H1 (cell line): ENCODE data around the gene TCERG1L. TPM values are rescaled to one million over a fixed set of nuclear protein-coding genes. Genes with fewer than 3 reads are reported as not detected.
A peak's percentile ranks its signal among the peaks of the same experiment; 100 is the strongest.

Experiments used
- CTCF ChIA-PET: fragments of 300-600 bp; sonication (Branson Sonifier 250); formaldehyde crosslinking; loops from one replicate; lab custom pipeline; 2021; ENCODE audit not compliant: partially characterized antibody; lab: Charles Lee
- POLR2A ChIA-PET: fragments of 300-600 bp; sonication (Branson Sonifier 250); formaldehyde crosslinking; loops from one replicate; lab custom pipeline; 2021; ENCODE audit warnings: inconsistent platforms; ENCODE audit not compliant: partially characterized antibody; lab: Charles Lee
- DNase-seq, 2 experiments: peaks; one replicate each; pipeline versions ENCODE4 v3.0.0 to v3.0.0-alpha.2; 2010 to 2022; ENCODE audit warnings: low spot score in 2 of 2, low read depth in 1 of 2, mixed read lengths in 1 of 2
- FAIRE-seq: peaks from 2 replicates; lab custom pipeline; 2011; peaks lifted over from hg19 to GRCh38; lab: Jason Lieb, UNC
- H2AFZ ChIP-seq: 2 replicates; pipeline ENCODE4 v1.8.1; 2012; ENCODE audit warnings: low read length, inconsistent platforms
- H2AK5ac ChIP-seq: 2 replicates; pipeline ENCODE4 v1.6.1; 2013; ENCODE audit warnings: low read depth, low read length
- H2BK120ac ChIP-seq: replicated peaks from 2 replicates; pipeline ENCODE3; 2013; ENCODE audit warnings: low read depth, low read length, inconsistent platforms
- H2BK12ac ChIP-seq: 2 replicates; pipeline ENCODE4 v1.6.1; 2013; ENCODE audit warnings: low read depth, low read length
- H2BK15ac ChIP-seq: 2 replicates; pipeline ENCODE4 v1.6.1; 2013; ENCODE audit warnings: low read length
- H2BK20ac ChIP-seq: 2 replicates; pipeline ENCODE4 v1.6.1; 2013; ENCODE audit warnings: low read length
- H2BK5ac ChIP-seq: 2 replicates; pipeline ENCODE4 v1.6.1; 2013; ENCODE audit warnings: low read depth, low read length
- H3K14ac ChIP-seq: 2 replicates; pipeline ENCODE4 v1.6.1; 2013; ENCODE audit warnings: inconsistent platforms; ENCODE audit not compliant: insufficient read length
- H3K18ac ChIP-seq: 2 replicates; pipeline ENCODE4 v1.6.1; 2013; ENCODE audit warnings: low read length; ENCODE audit errors: extremely low read depth
- H3K23ac ChIP-seq: 2 replicates; pipeline ENCODE4 v1.6.1; 2013; ENCODE audit warnings: inconsistent platforms; ENCODE audit not compliant: insufficient read length
- H3K23me2 ChIP-seq: 2 replicates; pipeline ENCODE4 v1.6.1; 2013; ENCODE audit warnings: low read depth, low read length
- H3K27ac ChIP-seq: 2 replicates; pipeline ENCODE4 v1.6.1; 2011; ENCODE audit warnings: low read depth, low read length, inconsistent platforms
- H3K27me3 ChIP-seq, 4 experiments: replicated peaks in 1 of 4; 1 replicate in 1 of 4; 2 replicates in 3 of 4; pipeline versions ENCODE4 v1.6.1 to v1.8.1; 2011 to 2013; ENCODE audit warnings: low read length in 3 of 4, mild to moderate bottlenecking in 3 of 4, inconsistent platforms in 2 of 4, mixed read lengths in 2 of 4, moderate library complexity in 1 of 4; ENCODE audit not compliant: control insufficient read depth in 3 of 4, insufficient read depth in 3 of 4; ENCODE audit errors: extremely low read depth in 1 of 4
- H3K36me3 ChIP-seq, 4 experiments: 2 replicates each; pipeline versions ENCODE4 v1.6.1 to v1.8.1; 2011 to 2013; ENCODE audit warnings: mild to moderate bottlenecking in 4 of 4, low read length in 3 of 4, moderate library complexity in 2 of 4, control low read depth in 1 of 4, inconsistent platforms in 1 of 4; ENCODE audit not compliant: insufficient read depth in 4 of 4, control insufficient read depth in 2 of 4
- H3K4ac ChIP-seq: replicated peaks from 2 replicates; pipeline ENCODE3; 2013; ENCODE audit warnings: low read length, low read depth, mixed read lengths, inconsistent platforms; ENCODE audit not compliant: insufficient read length
- H3K4me1 ChIP-seq, 4 experiments: replicated peaks in 1 of 4; 1 replicate in 1 of 4; 2 replicates in 3 of 4; pipeline versions ENCODE4 v1.6.1 to v1.8.1; 2011 to 2013; ENCODE audit warnings: low read length in 3 of 4, inconsistent platforms in 2 of 4, mixed read lengths in 1 of 4; ENCODE audit not compliant: insufficient read depth in 4 of 4, control insufficient read depth in 3 of 4
- H3K4me2 ChIP-seq, 2 experiments: 2 replicates each; pipeline versions ENCODE4 v1.6.1 to v1.8.1; 2011 to 2013; ENCODE audit warnings: low read depth in 2 of 2, low read length in 2 of 2, control low read depth in 1 of 2, inconsistent platforms in 1 of 2, mild to moderate bottlenecking in 1 of 2; ENCODE audit not compliant: insufficient read depth in 1 of 2
- H3K4me3 ChIP-seq, 4 experiments: fragments of 200-600, 300-600 bp in 1 of 4; sonication (generic), shearing (Covaris generic), sonication (Bioruptor Twin) in 1 of 4; 2 replicates each; pipeline versions ENCODE4 v1.5.1 to v1.8.1; 2011 to 2016; ENCODE audit warnings: low read length in 4 of 4, low read depth in 3 of 4, control low read depth in 2 of 4, inconsistent platforms in 2 of 4, mild to moderate bottlenecking in 2 of 4, mixed read lengths in 1 of 4, moderate library complexity in 1 of 4; ENCODE audit not compliant: insufficient read depth in 2 of 4; ENCODE audit errors: extremely low read depth in 1 of 4
- H3K56ac ChIP-seq: replicated peaks from 2 replicates; pipeline ENCODE3; 2013; ENCODE audit warnings: low read depth, mild to moderate bottlenecking, mixed read lengths, low read length, inconsistent platforms; ENCODE audit not compliant: insufficient read length
- H3K79me1 ChIP-seq: 2 replicates; pipeline ENCODE4 v1.6.1; 2013; ENCODE audit warnings: low read depth, low read length, control low read depth
- H3K79me2 ChIP-seq, 2 experiments: 2 replicates each; pipeline versions ENCODE4 v1.6.1 to v1.8.1; 2012 to 2013; ENCODE audit warnings: low read length in 2 of 2, mild to moderate bottlenecking in 2 of 2, inconsistent platforms in 1 of 2; ENCODE audit not compliant: insufficient read depth in 2 of 2, control insufficient read depth in 1 of 2
- H3K9ac ChIP-seq, 4 experiments: replicated peaks in 1 of 4; 1 replicate in 1 of 4; 2 replicates in 3 of 4; pipeline versions ENCODE4 v1.6.1 to v1.8.1; 2011 to 2013; ENCODE audit warnings: low read depth in 3 of 4, low read length in 3 of 4, control low read depth in 2 of 4, mild to moderate bottlenecking in 2 of 4, moderate library complexity in 2 of 4, inconsistent platforms in 1 of 4; ENCODE audit errors: extremely low read depth in 1 of 4
- H3K9me3 ChIP-seq, 2 experiments: 2 replicates each; pipeline versions ENCODE4 v1.6.1 to v1.8.1; 2012 to 2013; ENCODE audit warnings: mild to moderate bottlenecking in 2 of 2, moderate library complexity in 2 of 2, control low read depth in 1 of 2, inconsistent platforms in 1 of 2, low read depth in 1 of 2, low read length in 1 of 2, mixed read lengths in 1 of 2; ENCODE audit not compliant: insufficient read depth in 2 of 2
- H4K20me1 ChIP-seq, 2 experiments: replicated peaks in 1 of 2; 2 replicates each; pipeline versions ENCODE3 to v1.8.1; 2011 to 2013; ENCODE audit warnings: inconsistent platforms in 2 of 2, low read length in 2 of 2, mild to moderate bottlenecking in 1 of 2; ENCODE audit not compliant: insufficient read depth in 2 of 2, control insufficient read depth in 1 of 2
- H4K5ac ChIP-seq: 2 replicates; pipeline ENCODE4 v1.6.1; 2013; ENCODE audit warnings: low read length, low read depth, mixed read lengths, inconsistent platforms; ENCODE audit not compliant: insufficient read length
- H4K8ac ChIP-seq: 2 replicates; pipeline ENCODE4 v1.8.0; 2013; ENCODE audit warnings: mild to moderate bottlenecking, moderate library complexity, low read length, inconsistent platforms; ENCODE audit not compliant: insufficient read depth; ENCODE audit errors: extremely low read depth
- H4K91ac ChIP-seq: replicated peaks from 2 replicates; pipeline ENCODE3; 2013; ENCODE audit warnings: low read length, mixed read lengths, inconsistent platforms; ENCODE audit not compliant: insufficient read length
- POLR2AphosphoS5 ChIP-seq: IDR thresholded peaks from 2 replicates; pipeline ENCODE4 v1.6.1; 2011; ENCODE audit warnings: low read depth, low read length
- WGBS, 2 experiments: shearing (Covaris generic) in 1 of 2; methylation state at CpG; one replicate each; pipeline versions ENCODE4 v1.1.6 to v1.1.7; 2013 to 2015; ENCODE audit warnings: low lambda C conversion rate in 2 of 2, mixed read lengths in 2 of 2, inconsistent platforms in 1 of 2, low coverage in 1 of 2, missing lambda C conversion rate in 1 of 2; ENCODE audit not compliant: insufficient replicate concordance in 2 of 2, insufficient coverage in 1 of 2, insufficient read length in 1 of 2; ENCODE audit errors: extremely low coverage in 1 of 2, missing lambda C conversion rate in 1 of 2; 5-methylcytosine and 5-hydroxymethylcytosine counted together
- polyA plus RNA-seq, 7 experiments: library from polyadenylated mRNA; depleted of rRNA in 3 of 7; stranded (reverse) in 5 of 7; unstranded in 2 of 7; fragments of >200 nt in 5 of 7; fragments of 200-250 nt in 2 of 7; gene quantifications; 1 replicate in 5 of 7; 2 replicates in 1 of 7; 4 replicates in 1 of 7; pipeline versions ENCODE4 v1.2.1 to v1.2.3, GENCODE V29; 2011 to 2013; ENCODE audit warnings: missing spikeins in 2 of 7, mixed read lengths in 2 of 7
- total RNA-seq: library from RNA; stranded (reverse); fragmentation: NEBNext Ultra II Directional; extraction: Animal tissue kit (Norgen Biotek cat#: 25700); gene quantifications from 2 replicates; pipeline ENCODE4 v1.2.1, GENCODE V29; 2021

The TCERG1L gene
- total and polyA plus RNA-seq, 2 of the 8 experiments (the other 6 are each of a cell fraction or from before 2014, with no cell fraction given): 3.9 to 6.9 TPM

DNA sequence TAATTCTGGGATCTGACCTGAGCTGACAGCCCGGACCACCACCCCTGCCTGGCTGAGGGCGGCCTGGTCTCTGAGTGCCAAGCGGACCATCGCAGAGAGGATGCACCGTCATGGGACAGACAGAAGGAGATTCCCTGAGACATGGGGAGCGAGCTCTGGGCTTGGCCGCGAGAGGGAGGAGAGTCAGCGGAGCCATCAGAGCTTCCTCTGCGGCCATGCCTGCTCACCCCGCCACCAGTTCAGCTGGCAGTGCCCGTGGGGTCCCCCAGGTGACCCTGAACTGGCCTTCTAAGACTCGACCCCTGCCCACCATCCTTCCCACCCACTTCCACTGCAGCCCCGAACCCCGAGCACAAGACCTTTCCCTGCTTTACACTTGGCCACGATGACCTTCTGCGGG is 152.8 kb downstream of the TCERG1L start:
- ChIA-PET POLR2A (no interaction called here), CTCF (interaction anchor here (3.0 kb wide), 1 partner anchor 17 kb away, joined by 13 read pairs; no protein-coding TSS in a partner anchor)
- no peaks in the 10 kb centered on the region for H4K20me1 ChIP-seq
- no peak overlapping the region for H3K23ac ChIP-seq
- H2BK120ac ChIP-seq: no peak overlapping the region
- H4K91ac ChIP-seq: no peak overlapping the region
- no peak overlapping the region for H3K4me2 ChIP-seq
- no peaks in the 10 kb centered on the region for H3K27me3 ChIP-seq
- H2AFZ ChIP-seq: no peak overlapping the region
- H3K18ac ChIP-seq: no peak overlapping the region
- H3K9ac ChIP-seq: no peak overlapping the region
- TF ChIP-seq POLR2AphosphoS5: no peak
- no peak for FAIRE-seq
- H2BK12ac ChIP-seq: no peak overlapping the region
- H3K23me2 ChIP-seq: no peaks in the 10 kb centered on the region
- DNase-seq: no peak
- H3K79me1 ChIP-seq: no peaks in the 10 kb centered on the region
- H3K9me3 ChIP-seq: no peaks in the 10 kb centered on the region
- no peak overlapping the region for H2BK20ac ChIP-seq
- H3K4me1 ChIP-seq: no peaks in the 10 kb centered on the region
- H3K36me3 ChIP-seq: no peaks in the 10 kb centered on the region
- no peak overlapping the region for H2BK5ac ChIP-seq
- H3K27ac ChIP-seq: no peak overlapping the region
- H4K8ac ChIP-seq: peak overlapping the region; percentile 14; the same call in 1 of the 2 replicates
- H3K14ac ChIP-seq: no peak overlapping the region
- H2AK5ac ChIP-seq: no peak overlapping the region
- WGBS, 2 experiments: 85% methylated on average over 10 of the region's 17 CpGs; no CpG with 5 or more reads in 1 of the 2 experiments
- H4K5ac ChIP-seq: no peak overlapping the region
- no peak overlapping the region for H2BK15ac ChIP-seq
- no peak overlapping the region for H3K4ac ChIP-seq
- H3K79me2 ChIP-seq: no peaks in the 10 kb centered on the region
- H3K4me3 ChIP-seq: no peak overlapping the region
- no peak overlapping the region for H3K56ac ChIP-seq
